GM18526 (cell line): ENCODE results near the gene TMEM267.

Experiments
- POLR2A ChIP-seq: IDR thresholded peaks from 3 replicates; pipeline ENCODE4 v1.6.1; 2011; ENCODE audit not compliant: insufficient read length; ENCODE audit errors: extremely low read depth

Gene TMEM267

DNA sequence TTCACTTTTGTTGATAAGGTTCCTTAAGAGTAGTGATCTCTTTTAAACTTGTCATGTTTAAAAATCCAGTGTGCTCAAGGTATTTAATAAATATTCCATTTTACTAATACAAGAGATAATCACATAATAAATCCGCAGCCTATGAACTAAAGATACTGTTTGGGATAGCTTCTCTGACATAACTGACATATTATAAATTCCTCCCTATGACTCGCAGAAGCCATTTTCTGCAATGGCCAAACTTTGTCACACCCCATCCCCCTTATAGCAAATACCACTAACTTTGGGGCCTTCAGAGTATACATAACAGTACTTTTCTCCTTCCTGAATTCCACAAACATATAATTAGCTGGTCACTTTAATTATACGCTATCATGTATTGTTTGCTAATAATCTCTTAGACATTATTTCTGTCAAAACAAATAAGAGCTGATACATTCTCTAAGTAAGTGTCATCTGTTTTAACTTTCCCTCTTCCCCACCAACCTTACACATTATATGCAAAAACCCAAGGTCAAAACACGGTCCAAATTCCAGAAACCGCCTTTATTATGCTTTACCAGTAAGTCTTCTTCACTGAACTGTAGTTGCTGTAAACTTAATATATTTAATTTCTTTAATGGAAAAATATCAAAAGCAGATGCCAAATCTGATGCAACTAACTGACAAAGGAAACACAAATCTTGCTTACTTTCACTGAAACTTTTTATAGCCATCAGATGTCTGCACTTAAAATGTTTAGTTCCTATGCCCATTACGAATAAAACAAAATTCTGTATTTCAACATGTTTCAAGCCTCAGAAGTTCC is 971 bp downstream of the TMEM267 start:
- TF ChIP-seq POLR2A, result no peak

DNA sequence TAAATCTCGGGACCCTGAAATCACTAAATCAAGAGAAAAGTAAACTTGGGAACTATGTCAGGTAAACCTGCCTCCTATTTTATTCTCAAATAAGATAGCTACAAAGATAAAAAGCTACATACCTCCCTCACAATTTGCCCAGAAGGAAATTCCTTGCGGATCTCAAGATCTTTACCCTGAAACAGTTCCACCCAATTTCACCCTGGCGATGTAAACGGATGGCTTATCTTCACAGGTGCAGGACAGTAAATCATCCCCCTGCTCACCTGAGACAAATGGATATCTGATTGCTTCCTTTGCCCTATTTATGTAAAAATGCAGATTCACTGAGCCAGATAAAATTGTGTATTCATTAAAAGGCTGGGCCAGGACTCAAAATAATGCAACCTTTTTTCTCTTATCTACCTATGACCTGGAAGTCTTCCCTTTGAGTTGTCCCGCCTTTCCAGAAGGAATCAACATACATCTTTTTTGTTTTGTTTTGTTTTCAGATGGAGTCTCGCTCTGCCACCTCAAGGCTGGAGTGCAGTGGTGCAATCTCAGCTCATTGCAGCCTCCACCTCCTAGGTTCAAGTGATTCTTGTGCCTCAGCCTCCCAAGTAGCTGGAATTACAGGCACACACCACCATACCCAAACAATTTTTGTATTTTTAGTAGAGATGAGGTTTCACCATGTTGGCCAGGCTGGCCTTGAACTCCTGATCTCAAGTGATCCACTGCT is 13.8 kb downstream of the TMEM267 start:
- TF ChIP-seq POLR2A, result no peak

DNA sequence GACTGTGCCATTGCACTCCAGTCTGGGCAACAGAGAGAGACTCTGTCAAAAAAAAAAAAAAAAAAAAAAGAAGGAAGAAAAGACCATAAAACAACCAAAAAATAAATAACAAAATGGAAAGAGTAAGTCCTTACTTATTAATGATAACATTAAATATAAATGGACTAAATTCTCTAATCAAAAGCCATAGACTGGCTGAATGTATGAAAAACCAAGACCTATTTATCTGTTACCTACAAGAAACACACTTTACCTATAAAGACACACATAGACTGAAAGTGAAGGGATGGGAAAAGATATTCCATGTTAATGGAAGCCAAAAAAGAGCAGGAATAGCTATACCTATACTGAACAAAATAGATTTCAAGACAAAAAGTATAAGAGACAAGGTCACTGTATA is 16.6 kb downstream of the TMEM267 start:
- no peak for TF ChIP-seq POLR2A

DNA sequence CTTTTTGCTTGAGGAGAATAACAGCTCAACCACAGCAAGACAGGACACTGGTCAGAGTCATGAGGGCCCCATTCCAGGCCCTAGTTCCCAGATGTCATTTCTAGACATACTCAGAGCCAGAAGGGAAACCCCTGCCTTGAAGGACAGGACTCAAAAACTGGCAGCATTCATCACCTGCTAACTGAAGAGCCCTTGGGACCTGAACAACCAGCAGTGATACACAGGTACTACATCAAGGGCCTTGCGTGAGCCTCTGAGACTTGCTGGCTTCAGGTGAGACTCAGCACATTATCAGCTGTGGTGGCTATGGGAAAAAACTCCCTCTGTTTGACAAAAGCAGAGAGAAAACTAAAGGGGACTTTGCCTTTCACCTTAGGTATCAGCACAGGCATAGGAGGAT is 22.6 kb downstream of the TMEM267 start:
- TF ChIP-seq POLR2A, result no peak

DNA sequence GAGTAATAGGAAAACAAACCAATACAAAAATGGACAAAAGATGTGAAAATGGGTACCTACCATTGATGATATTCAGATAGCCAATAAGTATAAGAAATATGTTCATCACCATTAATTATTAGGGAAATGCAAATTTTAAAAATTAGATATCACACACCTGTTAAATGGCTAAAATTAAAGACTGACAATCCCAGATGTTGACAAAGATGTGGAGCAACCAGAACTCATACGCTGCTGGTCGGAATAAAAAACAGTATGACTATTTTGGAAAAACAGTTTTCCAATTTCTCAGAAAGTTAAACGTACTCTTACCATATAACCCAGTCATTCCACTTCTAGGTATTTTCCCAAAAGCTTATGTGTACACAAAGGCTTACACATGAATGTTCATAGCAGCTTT is 27.1 kb downstream of the TMEM267 start:
- no peak for TF ChIP-seq POLR2A

DNA sequence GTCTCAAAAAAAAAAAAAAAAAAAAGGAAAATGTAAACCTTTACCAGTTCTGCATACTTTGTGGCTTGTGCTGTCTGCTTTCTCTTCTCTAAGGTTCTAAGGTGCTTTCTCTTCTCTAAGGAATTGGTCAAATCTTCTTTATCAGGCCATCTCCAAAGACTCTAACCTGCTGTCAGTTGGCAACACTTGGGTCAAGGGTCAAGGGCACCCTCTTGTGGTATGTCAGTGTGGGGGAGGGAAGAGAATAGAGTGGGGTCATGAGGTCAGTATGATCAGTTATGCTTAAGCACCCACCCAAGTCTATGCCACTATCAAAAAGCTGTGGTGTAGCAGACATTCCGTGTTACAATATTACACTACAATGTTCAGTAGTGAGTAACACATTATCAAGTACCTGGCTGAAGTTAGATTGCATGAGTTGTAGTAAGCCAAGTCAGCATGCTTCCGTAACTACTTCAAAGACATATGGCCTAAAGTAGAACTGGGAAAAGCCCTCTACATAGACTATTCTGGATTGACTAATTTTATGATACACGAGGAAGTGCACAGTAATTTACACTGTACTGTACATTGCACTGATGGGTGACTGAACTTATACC is 46.5 kb downstream of the TMEM267 start:
- TF ChIP-seq POLR2A, result no peak

DNA sequence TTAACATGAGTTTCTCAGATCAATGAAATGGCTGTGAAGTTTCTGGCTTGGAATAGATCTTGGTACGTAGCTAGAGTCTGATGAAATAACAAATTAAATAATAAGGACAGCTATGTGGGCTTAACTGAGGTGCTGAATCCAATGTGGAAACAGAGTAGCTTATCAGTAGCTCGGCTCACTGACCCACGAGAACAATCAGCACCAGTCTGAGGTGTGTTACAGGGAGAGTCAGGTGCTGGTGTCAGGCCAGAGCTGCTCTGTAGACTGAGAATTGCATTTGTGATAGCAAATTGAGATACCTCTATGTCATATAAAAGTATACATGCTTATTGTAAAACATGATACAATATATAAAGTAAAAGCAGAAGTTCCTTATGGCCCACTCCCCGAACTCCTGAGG is 50.3 kb downstream of the TMEM267 start:
- TF ChIP-seq POLR2A, result no peak

DNA sequence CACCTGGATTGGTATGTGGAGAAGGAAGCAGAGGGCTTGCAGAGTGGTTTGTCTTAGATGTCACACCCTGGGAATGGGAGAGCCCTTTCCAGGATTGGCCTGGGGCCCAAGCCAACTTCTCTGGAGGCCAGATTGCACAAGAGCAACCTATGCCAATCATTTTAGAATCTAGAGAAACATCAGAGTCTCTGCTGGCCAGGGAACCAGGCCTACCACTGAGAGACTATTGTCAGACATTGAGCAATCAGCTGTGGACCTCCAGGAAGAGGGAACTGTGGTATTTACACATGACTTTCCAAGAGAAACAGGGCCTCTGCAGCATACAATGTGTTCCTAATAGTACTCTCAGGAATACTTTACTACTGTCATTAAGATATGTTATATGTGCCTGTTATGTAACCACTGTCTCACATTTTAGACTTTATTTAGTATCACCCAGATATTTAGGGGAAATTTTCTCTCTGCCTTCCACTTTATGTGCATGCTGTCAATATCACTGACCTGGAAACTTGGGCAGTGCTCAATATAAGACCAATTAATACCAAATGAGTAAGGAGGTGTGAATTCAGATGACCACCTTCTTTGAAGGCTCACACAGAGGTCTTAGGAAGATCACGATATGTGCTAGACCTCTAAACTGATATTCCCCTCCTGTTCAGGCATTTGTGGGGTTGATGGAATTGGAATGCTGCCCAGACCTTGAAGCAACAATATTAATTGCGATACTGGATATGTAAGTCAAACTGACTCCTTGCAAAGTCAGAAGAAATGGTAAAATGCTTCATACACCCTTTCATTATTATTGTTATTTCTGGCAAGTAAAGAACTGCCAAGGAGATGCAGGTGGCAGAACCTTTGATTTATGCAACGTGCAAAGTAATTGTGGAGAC is 50.9 kb downstream of the TMEM267 start:
- TF ChIP-seq POLR2A, result no peak

DNA sequence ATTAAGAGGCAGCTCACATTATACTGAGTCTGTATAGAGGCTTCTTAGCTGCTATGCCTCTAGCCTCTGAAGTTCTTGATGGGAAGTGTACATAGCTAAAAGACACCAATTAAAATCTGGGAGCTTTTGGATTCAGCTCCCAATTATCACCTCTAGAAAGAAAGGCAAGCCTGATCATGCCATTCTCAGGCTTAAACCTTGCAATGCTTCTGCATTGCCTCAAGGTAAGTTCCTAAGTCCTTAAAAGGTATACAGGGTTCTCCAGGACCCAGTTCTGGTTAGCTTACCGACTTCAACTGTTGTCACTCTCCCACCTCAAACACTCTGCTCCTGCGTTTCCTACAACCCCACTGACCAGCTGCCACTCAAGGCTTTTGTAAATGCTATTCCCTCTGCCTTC is 54.0 kb downstream of the TMEM267 start:
- TF ChIP-seq POLR2A, result no peak

DNA sequence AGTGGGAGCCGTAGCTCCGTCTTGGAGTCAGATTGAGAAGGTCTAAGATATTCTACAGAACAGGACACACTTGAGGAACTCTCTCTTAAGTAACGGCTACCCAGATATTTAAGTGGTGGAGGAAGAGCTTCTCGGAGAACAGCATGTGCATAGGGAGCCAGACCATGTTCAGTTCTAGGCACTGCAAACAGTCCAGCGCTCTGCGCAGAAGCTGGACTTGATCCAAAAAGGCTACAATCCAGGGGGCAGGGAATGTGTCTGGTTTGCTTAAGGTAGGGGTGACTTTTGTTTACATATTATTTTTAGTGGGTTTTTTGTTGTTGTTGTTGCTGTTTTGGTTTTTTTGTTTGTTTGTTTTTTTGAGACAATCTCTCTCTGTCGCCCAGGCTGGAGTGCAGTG is 54.6 kb downstream of the TMEM267 start:
- no peak for TF ChIP-seq POLR2A

DNA sequence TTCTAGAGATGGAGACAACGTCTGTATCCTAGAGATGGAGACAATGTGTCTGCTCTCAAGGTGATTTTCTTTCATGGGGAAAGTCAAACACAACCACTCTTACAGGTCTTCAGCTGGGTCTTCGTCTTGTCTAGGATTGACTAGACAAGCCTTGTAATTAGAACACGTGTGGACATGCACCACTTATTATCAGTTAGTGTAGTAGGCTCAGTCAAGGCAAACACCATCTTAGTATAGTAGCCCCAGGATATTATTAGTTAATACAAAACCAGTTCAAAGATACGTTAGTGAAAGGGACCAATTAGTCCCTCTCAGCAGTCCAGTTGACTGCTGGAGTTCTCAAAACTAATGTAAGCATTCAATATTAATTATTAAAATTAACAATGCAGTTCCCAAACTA is 56.4 kb downstream of the TMEM267 start:
- TF ChIP-seq POLR2A, result no peak

DNA sequence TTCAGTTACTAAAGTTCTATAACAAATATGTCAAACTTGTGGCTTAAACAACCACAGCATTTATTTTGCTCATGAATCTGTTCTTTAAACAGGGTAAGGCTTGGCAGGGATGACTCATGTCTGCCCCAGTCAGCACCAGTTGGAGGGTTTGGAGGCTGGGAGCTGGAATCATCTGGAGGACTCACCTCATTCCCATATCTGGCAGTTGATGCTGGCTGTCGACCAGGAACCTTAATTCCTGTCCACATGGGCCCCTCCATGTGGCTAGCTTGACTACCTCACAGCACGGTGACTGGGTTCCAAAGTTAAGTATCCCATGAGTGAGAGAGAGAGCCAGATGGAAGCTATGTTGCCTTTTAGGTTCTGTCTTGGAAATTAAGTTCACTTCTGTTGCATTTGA is 57.7 kb downstream of the TMEM267 start:
- TF ChIP-seq POLR2A, result no peak

DNA sequence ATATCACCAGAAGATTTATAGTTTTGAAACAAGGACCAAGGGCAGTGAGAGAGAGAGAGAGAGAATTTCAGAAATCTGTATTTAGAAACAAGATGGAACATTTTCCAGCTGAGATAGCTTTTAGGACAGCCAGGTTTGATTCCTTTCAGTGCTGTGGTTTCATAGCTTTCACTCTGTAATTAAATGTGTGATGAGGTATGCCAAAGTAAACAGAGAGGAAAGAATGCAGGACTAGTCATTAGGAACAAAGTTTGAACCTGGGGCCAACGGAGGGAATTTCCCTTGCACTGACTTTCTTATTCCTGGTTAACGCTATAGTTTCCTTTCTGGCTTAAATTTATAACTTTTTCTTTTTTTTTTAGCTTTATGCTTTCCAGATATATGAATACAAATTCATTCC is 61.5 kb downstream of the TMEM267 start:
- no peak for TF ChIP-seq POLR2A

DNA sequence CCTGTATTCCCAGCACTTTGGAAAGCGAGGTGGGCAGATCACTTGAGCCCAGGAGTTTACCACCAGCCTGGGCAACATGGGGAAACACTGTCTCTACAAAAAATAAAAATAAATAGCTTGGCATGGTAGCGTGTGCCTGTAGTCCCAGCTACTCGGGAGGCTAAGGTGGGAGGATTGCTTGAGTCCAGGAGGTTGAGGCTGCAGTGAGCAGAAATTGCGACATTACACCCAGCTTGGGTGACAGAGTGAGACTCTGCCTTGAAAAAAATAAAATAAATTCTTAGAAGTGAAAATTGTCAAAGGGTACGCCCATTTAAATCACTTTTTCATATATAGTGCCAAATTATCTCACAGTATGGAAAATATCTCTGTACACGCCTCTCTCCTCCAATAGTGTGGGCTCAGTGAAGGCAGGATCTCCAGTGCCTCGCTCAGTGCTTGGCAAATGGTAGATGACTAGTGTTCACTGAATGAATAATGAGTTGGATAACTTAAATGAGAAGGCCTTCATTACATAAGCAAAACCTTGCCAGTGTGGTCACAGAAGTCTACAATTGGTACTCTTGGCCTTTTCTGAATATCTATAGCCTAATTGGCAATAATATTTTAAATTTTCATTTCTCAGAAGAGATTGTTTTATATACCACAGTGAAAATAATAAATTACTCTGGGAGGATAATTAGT is 62.1 kb downstream of the TMEM267 start:
- no peak for TF ChIP-seq POLR2A

DNA sequence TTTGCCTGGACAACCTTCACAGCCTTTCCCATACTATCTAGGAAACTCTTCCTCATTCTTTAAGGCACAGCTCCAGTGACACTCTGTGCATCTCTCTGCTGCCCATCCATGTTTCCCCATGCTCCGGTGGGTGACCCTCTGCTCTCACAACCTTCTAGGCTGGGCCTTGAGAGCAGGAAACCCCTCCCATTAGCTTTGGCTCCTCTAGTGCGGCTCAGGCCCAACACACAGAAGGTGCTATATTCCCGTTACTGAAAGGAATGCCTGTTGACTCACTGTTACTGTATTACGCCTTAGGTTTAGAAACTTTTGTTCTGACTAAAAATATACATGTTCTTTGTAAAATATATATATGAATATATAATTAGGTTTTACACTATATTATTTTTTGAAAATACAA is 63.4 kb downstream of the TMEM267 start:
- TF ChIP-seq POLR2A, result no peak
